ENCODE results near the gene KCNT1.
"Not testable (repeated sequence)": the region's sequence is repeated elsewhere in the genome, so short reads cannot be mapped to it uniquely, and the experiment has no call there.

The KCNT1 gene

DNA sequence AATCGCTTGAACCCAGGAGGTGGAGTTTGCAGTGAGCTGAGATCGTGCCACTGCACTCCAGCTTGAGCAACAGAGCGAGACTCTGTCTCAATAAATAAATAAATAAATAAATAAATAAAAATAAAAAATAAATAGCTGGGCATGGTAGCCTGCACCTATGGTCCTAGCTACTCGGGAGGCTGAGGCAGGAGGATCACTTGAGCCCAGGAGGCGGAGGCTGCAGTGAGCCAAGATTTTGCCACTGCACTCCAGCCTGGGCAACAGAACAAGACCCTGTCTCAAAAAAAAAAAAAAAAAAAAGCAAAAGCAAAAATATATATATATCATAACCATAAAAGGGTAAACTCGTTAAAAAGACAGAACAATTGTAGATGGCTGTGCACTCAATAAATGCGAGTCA lies 29.2 kb upstream of the KCNT1 start:
- not testable (repeated sequence) for DNase-seq (ENCODE audit: low read depth)

GRCh38 chr9:135673941-135674340 lies 28.0 kb upstream of the KCNT1 start:
- DNase-seq (ENCODE audit: low read depth), result no peak

DNA sequence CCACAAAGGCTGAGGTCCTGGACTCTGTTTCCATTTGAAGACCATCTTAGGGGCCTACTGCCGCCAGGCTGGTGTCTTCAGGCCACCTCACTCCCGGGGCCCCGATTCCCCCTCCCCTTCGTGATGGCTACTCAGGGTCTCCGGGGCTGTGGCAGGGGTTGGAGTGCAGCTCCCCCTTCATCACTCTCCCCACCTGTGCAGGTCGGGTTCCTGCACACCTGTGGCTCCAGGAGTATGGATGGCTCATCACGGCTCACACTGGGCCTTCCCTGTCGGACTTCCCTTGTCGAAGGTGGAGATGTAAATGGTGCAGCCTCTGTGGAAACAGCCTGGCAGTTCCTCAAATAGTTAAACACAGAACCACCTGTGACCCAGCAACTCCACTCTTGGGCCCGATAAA lies 27.0 kb upstream of the KCNT1 start:
- no peak for DNase-seq (ENCODE audit: low read depth)

- DNase-seq (ENCODE audit: low read depth), result no peak
These were observed 25.1 kb upstream of the KCNT1 start for GRCh38 chr9:135676891-135677290.

GRCh38 chr9:135677641-135678168 lies 24.3 kb upstream of the KCNT1 start:
- no peak for DNase-seq (ENCODE audit: low read depth)

DNA sequence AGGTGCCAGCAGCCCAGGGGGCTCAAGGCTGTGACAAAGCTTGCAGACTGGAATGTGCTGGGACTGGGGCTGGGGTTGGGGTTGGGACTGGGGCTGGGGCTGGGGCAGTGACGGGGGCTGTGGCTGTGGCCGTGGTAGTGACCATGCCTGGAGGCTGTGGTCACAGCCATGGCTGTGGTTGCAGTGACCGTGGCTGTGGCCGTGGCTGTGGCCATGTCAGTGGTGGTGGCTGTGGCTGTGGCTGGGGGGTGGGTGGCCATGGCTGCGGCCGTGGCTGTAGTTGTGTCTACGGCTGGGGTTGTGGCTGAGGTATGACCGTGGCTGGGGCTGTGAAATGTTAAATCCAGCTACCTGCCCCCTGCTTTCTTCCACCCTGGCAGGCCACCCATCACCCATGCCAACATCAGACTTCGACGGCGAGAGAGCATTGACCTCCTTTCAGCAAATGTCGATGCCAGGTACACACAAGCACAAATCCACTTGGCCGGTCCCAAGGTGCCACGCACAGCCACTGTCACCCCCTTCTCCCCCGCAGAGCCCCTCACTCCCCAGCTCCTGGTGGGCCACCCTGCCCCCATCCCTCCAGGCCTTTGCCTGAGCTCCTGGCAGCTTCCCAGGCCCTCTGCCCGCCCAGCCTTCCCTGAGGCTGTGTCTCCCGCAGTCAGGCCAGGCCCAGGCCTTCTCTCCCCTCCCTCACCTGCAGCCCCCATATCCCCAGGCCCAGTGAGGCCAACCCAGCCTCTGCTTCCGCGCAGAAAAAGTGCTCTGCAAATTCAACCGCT lies 23.6 kb upstream of the KCNT1 start:
- no peak for DNase-seq (ENCODE audit: low read depth)

- DNase-seq (ENCODE audit: low read depth), result no peak
These were observed 21.9 kb upstream of the KCNT1 start for GRCh38 chr9:135680056-135680455.

DNA sequence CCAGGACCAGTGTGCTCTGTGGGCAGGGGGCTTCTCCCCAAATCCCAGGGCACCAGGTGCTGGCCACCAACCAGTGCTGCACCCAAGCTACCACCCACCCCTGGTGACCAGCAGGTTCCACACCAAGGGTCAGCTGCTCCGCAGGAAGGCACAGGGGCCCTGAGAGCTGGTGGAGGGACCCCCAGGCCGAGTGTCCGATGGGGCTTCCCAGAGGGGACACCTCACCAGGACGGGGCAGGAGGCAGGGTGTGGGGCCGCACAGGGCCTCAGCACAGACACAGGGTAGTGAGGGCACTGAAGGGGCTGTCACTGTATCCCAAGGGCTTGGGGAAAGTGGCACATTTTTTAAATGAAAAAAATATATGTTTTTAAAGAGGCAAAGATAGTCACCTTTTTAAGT lies 20.8 kb upstream of the KCNT1 start:
- no peak for DNase-seq (ENCODE audit: low read depth)

DNA sequence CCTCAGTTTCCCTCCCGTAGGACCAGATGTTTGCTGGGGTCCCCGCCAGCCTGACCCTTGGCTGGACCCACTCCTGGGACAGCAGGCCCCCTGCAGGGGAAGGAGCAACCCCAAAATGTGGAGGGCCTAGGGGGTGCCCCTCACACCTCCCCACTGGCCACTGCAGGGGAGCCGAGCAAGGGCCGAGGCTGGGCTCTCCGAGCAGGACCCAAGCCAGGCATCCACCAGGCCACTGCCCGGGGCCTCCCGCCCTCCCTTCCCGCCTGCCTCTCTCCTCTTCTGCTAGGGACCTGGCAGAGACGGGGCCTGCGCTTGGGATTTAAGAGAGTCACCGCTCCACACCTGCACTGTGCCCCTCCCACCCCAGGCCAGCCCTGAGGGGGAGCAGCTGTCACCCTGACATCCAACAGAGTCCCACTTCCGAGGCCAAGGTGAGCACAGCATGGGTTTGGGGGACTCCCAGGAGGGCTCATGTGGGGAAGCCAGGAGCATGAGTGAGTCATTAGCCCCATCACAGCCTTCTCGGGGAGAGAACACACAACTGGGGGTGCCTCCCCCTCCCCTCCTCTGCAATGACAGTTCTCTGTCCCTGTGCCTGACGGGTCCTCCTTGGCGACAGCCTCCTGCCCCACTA lies 18.5 kb upstream of the KCNT1 start:
- DNase-seq (ENCODE audit: low read depth), result no peak

GRCh38 chr9:135684691-135685090 lies 17.3 kb upstream of the KCNT1 start:
- DNase-seq (ENCODE audit: low read depth), result no peak

- DNase-seq (ENCODE audit: low read depth), result no peak
These were observed 14.8 kb upstream of the KCNT1 start for GRCh38 chr9:135687216-135687615.

DNA sequence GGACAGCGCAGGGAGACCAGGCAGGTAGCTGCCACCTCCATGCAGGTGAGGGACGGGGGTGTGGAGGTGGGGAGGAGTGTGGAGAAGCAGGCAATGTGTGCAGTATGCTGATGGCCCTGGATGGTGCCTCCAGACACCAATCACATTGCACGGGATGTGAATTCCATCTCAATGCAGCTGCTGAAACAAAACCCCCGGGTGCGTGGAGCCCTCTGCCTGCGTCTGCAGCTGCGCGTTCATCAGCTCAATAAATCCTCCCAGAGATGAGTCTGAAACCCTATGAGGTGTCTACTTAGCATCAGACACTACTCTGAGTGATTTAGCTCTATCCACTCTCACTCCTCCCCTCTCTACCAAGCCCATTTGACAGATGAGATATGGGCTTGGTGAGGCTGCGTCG lies 13.0 kb upstream of the KCNT1 start:
- no peak for DNase-seq (ENCODE audit: low read depth)

GRCh38 chr9:135690836-135691570 lies 11.0 kb upstream of the KCNT1 start:
- no peak for DNase-seq (ENCODE audit: low read depth)

GRCh38 chr9:135692410-135692809 lies 9.6 kb upstream of the KCNT1 start:
- no peak for DNase-seq (ENCODE audit: low read depth)

GRCh38 chr9:135693265-135693664 lies 8.7 kb upstream of the KCNT1 start:
- no peak for DNase-seq (ENCODE audit: low read depth)

DNA sequence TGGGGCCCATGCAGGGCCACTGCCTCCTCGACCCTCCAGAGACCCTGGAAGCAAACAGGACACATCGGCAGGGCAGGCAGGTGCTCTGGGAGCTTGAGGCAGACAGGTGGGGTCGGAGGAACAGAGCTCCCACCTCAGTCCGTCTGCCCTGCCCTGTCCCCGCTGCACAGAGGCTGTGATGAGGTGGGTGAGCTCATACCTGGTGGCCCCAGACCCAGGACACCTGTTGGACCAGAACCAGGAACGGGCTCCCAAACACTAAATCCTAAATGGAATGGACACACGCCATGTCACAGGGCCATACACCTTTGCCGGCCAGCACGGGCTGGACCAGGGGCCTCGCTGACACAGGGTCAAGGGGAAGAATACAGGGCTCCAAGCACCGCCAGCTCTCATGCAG lies 8.2 kb upstream of the KCNT1 start:
- no peak for DNase-seq (ENCODE audit: low read depth)

DNA sequence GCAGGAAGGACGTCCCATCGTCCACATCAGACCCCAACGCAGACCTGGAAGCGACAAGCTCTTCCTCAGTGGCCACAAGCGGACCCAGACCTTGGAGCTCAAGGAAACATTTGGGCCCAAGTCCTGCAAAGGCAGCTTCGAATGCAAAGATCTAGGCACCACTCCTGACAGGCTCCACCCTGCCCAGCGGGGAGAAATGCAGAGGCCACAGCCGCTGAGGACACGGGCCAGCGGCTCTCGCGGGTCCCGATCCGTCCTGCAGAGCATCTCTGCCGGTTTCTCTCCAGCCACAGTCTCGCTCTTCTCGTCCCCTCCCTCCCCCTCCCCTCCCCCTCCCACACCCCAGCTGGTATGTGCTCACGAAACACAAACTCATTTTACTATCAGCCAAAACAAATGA lies 7.6 kb upstream of the KCNT1 start:
- no peak for DNase-seq (ENCODE audit: low read depth)

GRCh38 chr9:135695036-135695435 lies 6.9 kb upstream of the KCNT1 start:
- no peak for DNase-seq (ENCODE audit: low read depth)

DNA sequence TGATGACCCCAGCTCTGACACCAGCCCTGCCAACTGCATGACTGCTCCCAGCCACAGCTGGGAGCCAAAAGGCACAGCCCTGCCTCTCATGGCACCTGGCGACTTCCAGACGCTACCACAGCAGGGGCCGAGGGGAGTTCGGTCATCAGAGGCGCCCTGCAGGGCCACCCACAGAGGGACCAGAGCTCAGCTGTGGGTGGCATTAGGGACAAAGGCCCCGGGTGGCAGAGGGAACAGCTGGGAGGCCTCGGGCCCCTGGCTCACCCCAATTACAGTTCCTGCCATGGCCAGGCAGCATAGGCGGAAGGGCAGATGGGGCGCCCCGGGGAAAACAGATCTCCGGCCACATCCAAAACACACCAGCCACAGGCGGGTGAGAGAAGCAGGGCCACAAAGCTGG lies 6.3 kb upstream of the KCNT1 start:
- no peak for DNase-seq (ENCODE audit: low read depth)

DNA sequence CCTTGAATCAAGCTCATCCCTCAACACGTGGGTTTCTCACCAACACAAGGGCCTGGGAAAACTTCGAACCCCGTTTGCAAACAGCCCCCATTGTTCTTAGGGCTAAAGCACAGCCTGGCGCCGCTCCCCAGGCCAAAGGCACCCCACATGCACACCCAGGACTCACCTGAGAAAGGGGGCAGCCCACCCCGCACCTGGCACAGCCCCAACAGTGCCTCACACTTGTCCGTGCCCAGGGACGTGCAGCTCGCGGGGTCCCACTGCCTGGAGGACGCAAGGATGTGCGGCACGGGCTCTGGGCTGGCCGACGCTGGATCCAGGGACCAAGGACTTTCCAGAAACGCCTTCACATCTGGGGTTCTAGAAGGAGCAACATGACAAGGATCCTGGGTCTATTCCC lies 5.5 kb upstream of the KCNT1 start:
- DNase-seq (ENCODE audit: low read depth), result no peak

- no peak for DNase-seq (ENCODE audit: low read depth)
These were observed 4.8 kb upstream of the KCNT1 start for GRCh38 chr9:135697226-135697625.

DNA sequence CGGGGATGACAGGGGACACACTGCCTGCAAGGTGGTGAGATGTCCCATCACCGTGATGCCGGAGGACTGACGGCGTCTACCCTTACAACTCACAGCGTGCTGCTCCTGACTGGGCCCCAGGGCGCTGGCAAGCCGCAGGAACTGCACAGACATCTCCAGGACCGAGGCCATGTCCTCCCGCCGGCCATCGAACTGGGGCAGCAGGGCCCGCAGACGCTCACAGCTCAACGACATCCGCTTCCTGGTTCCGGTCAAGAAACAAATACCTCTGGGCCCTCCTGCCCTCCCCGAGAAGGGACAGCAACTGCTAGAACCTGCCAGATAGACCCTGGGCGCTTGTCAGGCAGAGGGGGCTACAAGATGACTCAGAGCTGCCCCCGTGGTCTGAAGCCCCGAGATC lies 3.7 kb upstream of the KCNT1 start:
- no peak for DNase-seq (ENCODE audit: low read depth)

DNA sequence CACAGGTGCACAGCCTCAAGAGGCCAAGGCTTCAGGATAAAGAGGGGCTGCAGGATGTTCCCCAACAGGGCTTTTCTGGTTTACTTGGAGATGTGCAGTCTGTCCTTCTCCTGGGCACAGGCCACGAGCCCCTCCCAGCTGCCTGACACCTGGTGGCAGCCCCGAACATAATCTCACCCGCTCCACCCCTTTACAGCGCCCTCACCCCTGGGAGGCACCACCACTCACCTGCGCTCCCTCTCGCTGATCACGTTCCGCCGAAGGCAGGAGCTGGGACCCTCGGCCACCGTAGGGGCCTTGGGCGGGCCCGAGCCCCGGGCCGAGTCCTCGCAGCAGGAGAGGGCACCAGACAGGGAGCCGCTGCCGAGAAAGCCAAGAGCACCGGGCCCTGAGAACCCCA lies 3.2 kb upstream of the KCNT1 start:
- DNase-seq (ENCODE audit: low read depth), result no peak

All from activated T-cell treated with anti-CD3 and anti-CD28 coated beads for 48 hours (primary cell).